IMR-90 (cell line): ENCODE data around the gene FAM83G.

Source experiments
- BHLHE40 ChIP-seq: fragments of 150-350 bp; IDR thresholded peaks from 2 replicates; pipeline ENCODE4 v1.6.1; 2016; ENCODE audit warnings: mild to moderate bottlenecking, low read depth, low read length
- CEBPB ChIP-seq: IDR thresholded peaks from 2 replicates; pipeline ENCODE4 v1.6.1; 2012; ENCODE audit warnings: low read depth, low read length, improper control_type of control experiment
- CTCF ChIP-seq: conservative IDR thresholded peaks from 2 replicates; pipeline ENCODE4 v1.5.1; 2012; ENCODE audit warnings: mild to moderate bottlenecking, low read depth, low read length, improper control_type of control experiment
- ELK1 ChIP-seq: fragments of 150-350 bp; IDR thresholded peaks from 2 replicates; pipeline ENCODE4 v1.6.1; 2016; ENCODE audit warnings: low read depth, mild to moderate bottlenecking, low read length, moderate library complexity, borderline replicate concordance
- FOS ChIP-seq: fragments of 150-350 bp; IDR thresholded peaks from 2 replicates; pipeline ENCODE4 v1.6.1; 2016; ENCODE audit warnings: low read depth, low read length
- MAFK ChIP-seq: IDR thresholded peaks from 2 replicates; pipeline ENCODE4 v1.6.1; 2012; ENCODE audit warnings: low read depth, low read length, improper control_type of control experiment
- MAZ ChIP-seq: IDR thresholded peaks from 2 replicates; pipeline ENCODE4 v1.6.1; 2012; ENCODE audit warnings: low read depth, mild to moderate bottlenecking, low read length, improper control_type of control experiment, moderate library complexity, borderline replicate concordance
- POLR2A ChIP-seq: IDR thresholded peaks from 2 replicates; pipeline ENCODE4 v1.6.1; 2012; ENCODE audit warnings: mild to moderate bottlenecking, low read depth, low read length
- RAD21 ChIP-seq: IDR thresholded peaks from 2 replicates; pipeline ENCODE4 v1.6.1; 2012; ENCODE audit warnings: low read length, improper control_type of control experiment
- RCOR1 ChIP-seq: IDR thresholded peaks from 2 replicates; pipeline ENCODE4 v1.6.1; 2012; ENCODE audit warnings: mild to moderate bottlenecking, low read length, improper control_type of control experiment; ENCODE audit not compliant: insufficient replicate concordance
- RFX5 ChIP-seq: IDR thresholded peaks from 2 replicates; pipeline ENCODE4 v1.8.0; 2012; ENCODE audit warnings: low read depth, mild to moderate bottlenecking, low read length, moderate library complexity
- SMC3 ChIP-seq: fragments of 150-350 bp; IDR thresholded peaks from 2 replicates; pipeline ENCODE4 v1.6.1; 2016; ENCODE audit warnings: low read depth, mild to moderate bottlenecking, antibody characterized with exemption, low read length, moderate library complexity

GRCh38 chr17:18991531-18992315 lies 12.8 kb downstream of the FAM83G start:
- TF ChIP-seq CTCF (no peak), BHLHE40 (no peak), POLR2A (no peak), RAD21 (no peak), SMC3 (no peak), RFX5 (no peak), MAFK (no peak), ELK1 (no peak), CEBPB (no peak), RCOR1 (no peak), MAZ (no peak), FOS (no peak)
